Stimulated activated naive CD4-positive, alpha-beta T cell treated with Interleukin-2 at 50 U/mL for 16 hours (primary cell): ENCODE measurements around the gene CSTF3.
"Not testable (repeated sequence)": the region's sequence is repeated elsewhere in the genome, so short reads cannot be mapped to it uniquely, and the experiment has no call there.

ENCODE experiments used
- DNase-seq: peaks from one replicate; lab custom pipeline; 2025; lab: John Stamatoyannopoulos, UW

The CSTF3 gene

DNA sequence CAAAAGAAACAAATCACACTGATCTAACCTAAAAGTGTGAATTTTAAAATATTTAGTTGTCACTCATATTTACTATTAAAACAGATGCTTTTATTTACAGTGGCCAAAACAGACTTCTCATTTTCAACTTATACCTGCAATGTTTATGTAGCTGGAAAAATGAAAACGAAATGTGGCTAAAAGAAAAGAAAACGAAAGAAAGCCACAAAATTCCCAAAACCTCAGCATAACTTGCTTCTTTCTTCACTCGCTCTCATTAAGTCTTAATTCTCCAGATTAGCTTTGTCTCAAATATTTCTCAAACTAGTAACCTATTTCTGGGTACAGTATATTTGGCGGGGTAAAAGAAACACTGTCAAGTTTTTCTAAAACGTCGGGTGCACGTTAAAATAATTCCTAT lies 693 bp downstream of the CSTF3 start:
- no peak for DNase-seq

DNA sequence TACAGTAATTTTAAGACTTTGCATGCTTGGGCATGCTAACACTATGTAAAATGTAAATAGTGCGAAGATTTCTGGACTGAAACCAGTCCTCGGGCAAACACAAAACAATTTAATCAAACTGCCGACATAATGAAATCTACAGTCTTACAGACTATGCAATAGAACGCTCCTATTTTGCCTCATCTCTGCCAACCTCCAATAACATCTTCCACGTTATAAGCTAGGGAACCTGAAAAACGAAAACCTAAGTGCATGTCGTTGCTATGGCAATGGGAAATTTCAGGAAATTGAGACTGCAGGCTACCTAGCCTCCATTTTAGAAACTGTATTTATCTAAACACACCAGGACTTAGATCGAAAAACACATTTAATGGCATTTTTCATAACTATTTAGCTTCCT lies 1.1 kb downstream of the CSTF3 start:
- no peak for DNase-seq

DNA sequence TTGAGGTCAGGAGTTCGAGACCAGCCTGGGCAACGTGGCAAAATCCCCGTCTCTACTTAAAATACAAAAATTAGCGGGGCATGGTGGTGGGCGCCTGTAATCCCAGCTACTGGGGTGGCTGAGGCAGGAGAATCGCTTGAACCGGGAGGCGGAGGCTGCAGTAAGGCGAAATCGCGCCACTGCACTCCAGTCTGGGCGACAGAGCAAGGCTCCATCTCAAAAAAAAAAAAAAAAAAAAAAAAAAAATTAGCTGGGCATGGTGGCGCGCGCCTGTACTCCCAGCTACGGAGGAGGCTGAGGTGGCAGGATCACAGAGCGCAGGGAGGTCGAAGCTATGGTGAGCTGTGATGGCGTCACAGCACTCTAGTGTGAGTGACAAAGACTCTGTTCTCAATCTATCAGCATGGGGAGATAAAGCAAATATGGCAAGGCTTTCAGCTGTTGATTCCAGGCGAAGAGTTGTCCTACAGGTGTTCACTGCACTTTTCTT lies 1.9 kb downstream of the CSTF3 start:
- DNase-seq, result not testable (repeated sequence)

DNA sequence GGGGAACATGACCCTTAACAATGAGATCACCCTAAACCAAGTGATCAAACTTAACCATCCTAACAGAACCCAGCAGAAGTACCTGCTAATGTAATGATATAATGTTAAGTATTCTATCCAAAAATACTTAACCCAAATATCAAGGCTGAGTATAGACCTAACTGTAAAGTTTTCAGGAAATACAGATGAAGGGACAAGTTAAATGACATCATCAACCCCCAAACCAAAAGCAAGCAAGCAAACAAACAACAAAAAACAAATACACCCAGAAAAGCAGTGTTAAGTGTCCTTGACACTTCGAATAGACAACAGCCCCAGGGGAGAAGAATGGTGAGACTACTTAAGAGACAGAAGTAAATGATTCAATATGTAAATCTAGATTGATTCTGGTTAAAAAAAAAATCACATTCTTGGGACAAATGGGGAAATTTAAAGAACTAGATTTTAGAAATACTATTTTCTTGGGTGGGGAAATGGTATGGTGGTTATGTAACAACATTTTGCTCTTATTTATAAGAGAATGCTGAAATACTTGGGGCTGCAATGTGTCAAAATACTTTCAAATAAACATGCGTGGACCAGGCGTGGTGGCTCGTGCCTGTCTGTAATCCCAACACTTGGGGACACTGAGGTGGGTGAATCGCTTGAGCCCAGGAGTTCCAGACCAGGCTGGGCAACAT lies 2.5 kb downstream of the CSTF3 start:
- no peak for DNase-seq

DNA sequence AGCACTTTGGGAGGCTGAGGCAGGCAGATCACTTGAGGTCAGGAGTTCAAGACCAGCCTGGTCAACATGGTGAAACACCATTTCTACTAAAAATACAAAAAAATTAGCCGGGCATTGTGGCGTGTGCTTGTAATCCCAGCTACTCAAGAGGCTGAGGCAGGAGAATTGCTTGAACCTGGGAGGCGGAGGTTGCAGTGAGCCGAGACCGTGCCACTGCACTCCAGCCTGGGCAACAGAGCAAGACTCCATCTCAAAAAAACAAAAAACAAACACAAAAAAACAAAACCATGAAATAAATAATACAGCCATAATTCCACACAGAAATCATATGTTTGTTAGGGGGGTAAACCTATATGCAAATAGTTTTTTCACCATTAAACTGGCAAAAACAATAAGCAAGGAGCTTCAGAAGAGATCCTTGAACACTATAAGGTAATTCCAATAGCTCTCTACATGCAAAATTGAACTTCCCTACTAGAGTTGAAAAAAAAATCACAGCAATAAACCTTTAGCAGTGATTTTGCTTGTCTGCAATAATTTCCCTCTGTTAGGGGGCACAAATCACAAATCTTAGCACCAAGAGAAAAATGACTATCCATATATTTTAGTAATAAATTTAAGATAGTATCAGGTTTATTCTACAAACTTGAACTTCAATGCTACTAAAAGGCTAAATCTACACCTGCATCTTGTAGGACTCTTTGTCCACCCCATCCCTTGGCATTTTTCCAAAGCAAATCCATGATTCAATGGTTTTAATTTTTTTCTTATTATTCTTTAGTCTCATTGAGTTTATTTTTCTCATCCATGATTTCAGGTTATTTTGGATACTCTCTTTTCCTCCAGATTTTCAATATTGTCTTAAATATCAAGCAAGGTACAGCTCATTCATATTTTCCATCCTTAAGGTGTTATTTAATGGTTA lies 3.9 kb downstream of the CSTF3 start:
- no peak for DNase-seq

DNA sequence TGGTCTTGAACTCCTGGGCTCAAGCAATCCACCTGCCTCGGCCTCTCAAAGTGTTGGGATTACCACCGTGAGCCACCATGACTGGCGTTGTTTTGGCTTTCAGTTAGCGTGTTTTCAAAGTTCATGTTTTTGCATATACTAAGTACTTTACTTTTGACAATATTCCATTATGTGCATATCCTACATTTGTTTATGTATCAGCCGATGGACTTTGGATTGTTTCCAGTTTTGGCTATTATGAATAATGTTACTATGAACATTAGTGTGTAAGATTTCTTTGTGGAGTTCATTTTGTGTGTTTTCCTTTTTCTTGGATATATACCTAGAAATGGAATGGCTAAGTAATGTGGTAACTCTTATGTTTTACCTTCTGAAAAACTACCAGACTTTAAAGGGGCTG lies 9.9 kb downstream of the CSTF3 start:
- no peak for DNase-seq

DNA sequence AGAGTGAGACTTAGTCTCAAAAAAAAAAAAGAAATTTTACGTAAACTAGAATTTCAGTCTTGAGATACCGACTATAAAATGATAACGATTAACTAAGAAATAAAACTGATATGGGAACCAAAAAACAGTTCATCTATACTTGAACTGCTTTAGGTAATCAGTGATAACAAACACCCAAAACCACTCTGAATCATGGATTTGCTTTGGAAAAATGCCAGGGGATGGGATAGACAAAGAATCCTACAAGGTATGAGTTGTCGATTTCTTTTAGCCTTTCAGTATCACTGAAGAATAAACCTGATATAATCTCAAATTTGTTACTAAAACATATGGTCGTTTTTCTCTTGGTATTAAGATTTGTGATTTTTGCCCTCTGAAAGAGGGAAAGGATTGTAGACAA lies 13.7 kb downstream of the CSTF3 start:
- no peak for DNase-seq

DNA sequence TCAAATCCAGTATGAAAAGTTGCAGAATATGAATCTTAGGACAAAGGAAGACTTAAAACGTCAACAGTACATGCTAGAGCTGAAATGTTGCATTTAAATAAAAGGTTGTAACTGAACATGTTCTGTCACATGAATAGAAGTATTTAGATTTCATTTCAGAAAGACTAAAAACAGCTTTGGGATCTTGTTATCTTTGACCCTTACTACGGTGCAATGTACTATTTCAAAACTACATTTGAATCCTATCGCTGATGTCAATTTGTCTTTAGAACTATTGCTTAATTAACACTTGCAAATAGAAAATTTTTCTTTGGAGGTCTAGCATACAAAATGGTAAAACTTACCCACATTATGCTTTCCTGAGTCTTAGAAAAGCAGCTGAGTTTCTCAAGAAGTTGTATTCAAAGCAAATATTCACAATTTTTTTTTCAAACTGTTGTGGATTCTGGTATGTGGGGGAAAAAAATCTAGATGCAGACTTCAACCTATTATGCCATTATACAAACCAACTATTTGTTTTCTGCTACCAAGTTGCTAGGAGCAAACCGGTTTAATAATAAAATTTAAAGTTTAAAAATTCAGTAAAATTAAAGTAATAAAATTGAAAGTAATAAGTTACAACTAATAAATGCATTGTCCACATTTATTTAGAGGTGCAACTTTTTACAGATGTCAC lies 25.4 kb downstream of the CSTF3 start:
- no peak for DNase-seq

DNA sequence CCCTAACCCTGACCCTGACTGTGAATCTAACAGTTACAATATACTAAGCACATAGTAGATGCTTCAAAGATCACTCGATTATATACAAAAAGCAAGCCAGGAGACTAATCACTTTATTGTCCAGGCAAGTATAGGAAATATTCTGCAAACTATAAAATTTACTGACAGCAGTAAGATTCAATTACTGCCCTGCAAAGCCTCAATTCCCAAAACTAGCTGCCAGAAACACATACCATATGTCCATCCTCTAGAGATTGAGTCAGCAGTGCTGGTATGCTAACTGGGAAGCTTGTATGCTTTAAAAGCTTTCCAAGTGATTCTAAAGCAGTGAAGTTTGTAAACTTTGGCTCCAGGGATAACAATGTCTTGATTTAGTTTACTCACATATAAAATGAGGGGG lies 26.1 kb downstream of the CSTF3 start:
- DNase-seq, result no peak

DNA sequence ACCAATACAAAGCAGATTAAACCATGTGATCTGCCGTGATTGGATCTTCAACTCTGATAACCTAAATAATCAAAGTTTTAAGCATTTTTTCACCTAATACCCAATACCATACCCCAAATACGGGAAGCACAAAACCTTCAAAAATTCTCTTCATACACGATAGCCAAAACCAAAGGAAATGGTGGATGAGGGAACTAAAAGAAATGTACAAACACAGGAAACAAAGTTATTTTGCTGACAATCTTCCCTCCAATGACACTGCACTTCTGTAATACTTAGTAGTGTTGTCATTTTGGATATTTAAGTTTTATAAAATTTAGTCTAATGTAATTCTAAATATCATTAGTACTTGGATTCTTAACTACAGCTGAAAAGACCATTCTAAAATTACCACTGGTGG lies 27.0 kb downstream of the CSTF3 start:
- no peak for DNase-seq

DNA sequence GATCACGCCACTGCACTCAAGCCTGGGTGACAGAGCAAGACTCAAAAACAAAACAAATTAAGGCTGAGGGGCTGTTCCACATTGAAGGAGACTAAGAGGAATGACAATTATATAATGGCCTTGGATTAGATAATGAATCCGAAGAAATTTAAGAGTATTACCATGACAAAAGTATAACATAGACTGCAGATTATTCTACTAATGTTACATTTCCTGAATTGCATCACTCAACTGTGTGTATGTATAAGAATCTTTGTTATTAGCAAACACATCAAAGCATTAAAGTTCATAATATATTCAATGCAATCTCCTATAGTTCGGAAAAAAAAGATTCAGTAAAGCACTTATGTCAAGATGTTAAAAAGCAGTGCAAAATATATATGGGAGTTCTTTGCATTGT lies 27.5 kb downstream of the CSTF3 start:
- no peak for DNase-seq

DNA sequence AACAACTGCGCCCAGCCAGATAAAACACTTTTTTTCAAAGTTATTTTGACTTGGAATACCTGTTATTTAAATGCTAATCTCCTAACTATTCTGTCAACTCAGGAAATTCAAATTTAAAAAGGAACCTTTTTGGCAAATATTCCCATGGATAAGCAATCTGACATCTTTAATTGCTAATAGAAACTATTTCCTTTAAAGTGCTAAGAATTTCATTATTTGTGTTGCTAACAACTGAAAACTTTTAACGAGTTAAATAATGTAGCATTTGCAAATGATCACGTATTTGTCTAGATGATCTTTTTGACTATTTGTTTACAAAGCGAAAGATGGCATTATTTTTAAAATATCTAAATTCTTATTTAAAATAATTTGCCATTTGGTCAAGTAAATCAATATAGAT lies 28.8 kb downstream of the CSTF3 start:
- no peak for DNase-seq

DNA sequence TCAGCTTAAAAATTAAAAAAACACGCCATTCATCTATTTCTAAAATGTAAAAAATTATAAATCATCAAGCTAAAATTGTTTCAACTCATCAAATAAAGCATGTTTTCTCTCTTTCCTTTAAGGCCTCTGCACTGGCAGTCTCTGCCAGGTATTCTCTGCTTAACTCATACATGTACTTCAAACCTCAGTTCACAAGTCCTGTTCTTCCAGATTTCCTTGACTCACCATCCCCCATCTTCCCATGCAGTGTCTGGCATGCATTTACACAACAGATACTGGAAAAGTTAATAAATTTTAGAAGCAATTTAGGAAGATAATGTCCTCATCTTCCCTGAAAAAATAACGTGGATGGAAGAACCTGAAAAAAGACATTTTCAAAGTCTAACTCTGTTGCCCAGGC lies 32.5 kb downstream of the CSTF3 start:
- no peak for DNase-seq

DNA sequence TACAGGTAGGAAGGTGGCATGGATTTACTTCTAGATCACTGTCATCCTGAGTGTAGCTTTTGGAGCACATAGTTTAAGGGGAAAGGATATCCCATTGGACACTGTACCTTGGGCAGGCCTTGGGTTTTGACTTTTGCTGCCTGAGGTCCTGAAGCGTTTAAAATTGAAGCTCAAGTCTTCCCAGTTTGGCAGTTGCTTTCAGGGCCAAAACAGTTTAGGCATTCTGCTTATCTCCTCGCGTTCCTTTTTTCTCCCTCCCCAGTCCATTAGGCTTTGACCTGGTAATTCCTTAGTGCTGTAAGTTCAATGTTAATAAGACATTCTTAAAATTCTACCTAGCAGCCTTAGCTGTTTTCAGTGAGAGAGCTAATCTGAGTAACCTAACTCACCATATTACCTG lies 35.7 kb downstream of the CSTF3 start:
- DNase-seq, result no peak

DNA sequence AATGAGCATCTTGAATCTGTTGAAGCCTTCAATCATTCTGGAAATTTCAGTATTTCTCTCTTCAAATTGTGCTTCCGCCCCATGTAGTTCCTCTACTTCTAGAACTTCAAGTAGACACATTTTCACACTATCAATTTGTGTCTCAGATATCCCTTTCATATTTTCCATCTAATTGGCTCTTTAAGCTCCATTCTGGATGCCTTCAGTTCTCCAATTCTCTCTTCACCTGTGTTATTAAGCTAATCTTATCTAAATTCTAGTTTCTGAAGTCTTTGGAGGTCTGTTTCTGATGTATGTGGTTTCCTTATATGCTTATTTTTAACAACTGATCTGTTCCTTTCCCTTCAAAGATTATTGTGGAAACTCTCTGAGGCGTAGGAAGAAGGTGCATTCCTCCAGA lies 36.3 kb downstream of the CSTF3 start:
- DNase-seq, result no peak

DNA sequence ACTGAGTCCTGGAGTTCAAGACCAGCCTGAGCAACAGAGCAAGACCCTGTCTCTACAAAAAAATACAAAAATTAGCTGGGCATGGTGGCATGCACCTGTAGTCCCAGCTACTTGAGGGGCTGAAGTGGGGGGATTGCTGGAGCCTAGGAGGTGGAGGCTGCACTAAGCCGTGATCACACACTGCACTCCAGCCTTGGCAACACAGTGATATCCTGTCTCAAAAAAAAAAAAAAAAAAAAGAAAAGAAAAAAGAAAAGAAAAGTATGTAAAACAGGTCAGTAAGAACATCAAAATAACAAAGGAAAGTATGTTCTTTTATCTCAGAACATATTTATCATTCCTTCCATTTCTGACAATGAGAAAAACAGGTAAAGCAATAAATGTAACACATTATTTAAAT lies 38.6 kb downstream of the CSTF3 start:
- not testable (repeated sequence) for DNase-seq

DNA sequence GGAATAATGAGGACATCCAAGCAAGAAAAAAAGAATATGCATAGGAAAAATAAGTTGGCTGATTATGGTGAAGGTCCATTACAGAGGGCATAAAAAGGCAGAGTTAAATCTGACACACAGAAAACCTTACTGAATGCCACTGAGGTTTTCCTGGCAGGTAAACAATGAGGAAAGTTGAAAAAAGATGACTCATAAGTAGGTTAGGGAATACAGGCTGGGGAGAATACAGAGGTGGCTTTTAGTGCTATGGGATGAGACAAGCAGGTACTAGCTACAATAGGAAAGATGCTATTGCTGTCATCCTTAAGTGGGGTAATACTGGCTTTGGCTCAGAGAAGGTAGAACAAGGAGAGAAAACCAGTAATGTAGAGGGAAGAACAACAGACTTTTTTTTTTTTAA lies 44.7 kb downstream of the CSTF3 start:
- no peak for DNase-seq

DNA sequence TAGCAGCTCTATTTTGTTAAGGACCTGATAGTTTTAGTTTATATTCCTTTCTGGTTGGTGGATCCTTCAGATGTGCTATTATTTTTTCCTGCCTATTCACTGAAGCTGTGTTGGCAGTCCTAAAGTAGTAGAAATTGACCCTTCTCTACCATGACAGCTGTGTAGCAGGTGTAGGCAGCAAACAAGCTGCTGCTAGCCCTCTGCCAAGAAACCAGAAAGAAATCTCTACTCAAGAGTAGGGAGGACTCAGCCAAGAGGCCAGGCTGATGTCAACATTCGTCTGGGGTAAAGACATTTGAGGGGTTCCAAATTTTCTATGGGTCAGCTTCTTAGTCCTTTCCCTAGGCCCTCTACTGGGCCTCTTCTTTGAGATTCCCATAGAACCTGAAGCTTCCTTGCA lies 51.2 kb downstream of the CSTF3 start:
- DNase-seq, result no peak

DNA sequence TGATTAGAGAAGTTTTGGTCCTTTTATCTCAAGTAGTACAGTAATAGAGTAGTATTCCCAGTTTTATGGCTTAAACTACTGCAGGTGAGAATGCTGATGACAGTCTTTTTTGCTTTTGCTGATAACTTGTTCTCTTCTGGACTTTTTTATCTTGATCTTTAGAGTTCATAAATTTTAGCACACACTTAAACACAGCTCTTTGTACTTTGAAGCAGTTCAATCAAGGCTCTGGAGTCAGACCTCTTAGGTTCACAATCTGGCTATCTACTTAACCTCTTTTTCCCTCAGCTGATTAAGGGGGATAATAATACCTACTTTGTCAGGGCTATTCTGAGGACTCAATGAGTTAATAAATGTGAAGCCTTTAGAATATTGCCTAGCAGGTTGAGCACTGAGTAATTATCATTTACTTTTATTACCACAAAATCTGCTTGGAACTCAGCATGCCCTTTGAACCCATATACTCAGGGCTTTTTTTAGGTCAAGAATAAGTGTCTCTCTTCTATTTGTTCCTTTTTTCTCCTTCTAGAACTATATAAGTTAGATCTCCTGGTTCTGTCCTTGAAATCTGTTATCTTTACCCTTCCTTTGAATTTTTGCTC lies 51.9 kb downstream of the CSTF3 start:
- DNase-seq, result no peak

DNA sequence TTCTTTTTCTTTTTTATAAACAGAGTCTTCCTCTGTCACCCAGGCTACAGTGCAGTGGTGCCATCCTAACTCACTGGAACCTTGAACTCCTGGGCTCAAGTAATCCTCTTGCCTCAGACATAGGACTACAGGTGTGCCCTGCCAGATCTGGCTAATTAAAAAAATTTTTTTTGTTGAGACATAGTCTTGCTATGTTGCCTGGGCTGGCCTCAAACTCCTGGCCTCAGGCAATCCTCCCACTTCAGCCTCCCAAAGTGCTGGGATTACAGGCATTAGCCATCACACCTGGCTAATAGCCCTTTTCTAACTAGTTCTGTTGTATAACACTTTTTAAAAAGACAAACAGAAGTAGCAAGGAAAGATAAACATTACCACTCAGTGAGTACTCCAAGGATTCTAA lies 57.4 kb downstream of the CSTF3 start:
- DNase-seq, result no peak

DNA sequence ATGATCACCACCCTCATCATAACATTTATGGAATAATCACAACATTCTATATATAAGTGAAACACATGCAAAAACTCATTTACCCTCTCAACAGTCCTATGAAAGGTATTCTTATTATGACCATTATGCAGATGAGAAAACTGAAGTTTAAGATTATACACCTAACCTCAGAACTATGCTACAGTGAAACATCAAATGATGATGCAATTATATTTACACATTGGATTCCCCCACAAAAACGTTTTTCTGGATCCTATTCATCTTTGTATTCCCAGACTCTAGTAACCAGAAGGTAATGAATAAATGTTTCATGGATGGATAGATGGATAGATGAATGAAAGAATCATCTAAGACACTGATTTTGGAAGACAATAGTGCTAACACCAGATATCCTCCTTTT lies 67.1 kb downstream of the CSTF3 start:
- no peak for DNase-seq

DNA sequence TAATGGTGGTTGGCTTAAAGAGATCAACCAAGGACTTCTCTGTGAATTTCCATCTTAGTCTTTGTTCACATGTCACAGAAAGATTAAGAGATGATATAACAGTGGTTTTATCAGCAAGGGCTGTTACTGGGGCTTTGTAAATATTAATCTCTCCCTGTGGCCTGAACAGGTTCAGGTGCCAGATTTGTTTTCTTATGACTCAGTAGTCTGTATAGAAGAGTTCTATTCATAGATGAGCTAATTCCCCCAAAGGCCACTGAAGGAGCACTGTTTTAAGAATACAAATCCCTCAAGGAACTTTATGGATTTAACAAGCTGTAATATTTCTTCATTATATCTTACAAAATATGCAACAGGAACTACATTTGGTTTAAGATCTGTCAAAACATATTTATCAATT lies 71.5 kb downstream of the CSTF3 start:
- DNase-seq, result no peak

DNA sequence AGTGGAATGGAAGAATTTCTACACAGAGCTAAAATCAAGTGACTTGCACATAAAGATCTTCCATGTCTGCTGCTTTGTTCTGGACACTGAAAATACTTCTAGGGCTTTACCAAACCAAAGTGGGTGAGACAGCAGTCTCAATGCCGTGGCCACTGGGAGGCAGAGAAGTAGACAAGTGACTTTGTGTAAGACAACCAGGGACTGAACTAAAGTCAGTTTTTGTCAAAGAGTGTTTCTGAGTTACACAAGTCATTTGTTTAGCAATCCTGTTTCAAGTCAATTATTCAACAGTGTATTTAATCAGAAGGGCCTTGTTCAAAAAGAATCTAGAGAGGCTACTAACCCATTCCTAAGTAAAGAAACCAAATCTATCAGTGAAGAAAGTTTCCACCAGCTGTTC lies 75.3 kb downstream of the CSTF3 start:
- DNase-seq, result no peak
